Neutrophil (primary cell): Measurements from ENCODE around the gene RNF13.
"Not testable (repeated sequence)": the region's sequence is repeated elsewhere in the genome, so short reads cannot be mapped to it uniquely, and the experiment has no call there.

Source experiments
- H3K27ac ChIP-seq: fragments of 200-600 bp; sonication (generic); 2 replicates; pipeline ENCODE4 v1.5.1; 2016; ENCODE audit warnings: mild to moderate bottlenecking, moderate library complexity
- H3K27me3 ChIP-seq: fragments of 200-600 bp; sonication (generic); 2 replicates; pipeline ENCODE4 v1.6.0; 2016; ENCODE audit warnings: mild to moderate bottlenecking
- H3K36me3 ChIP-seq: fragments of 200-600 bp; sonication (generic); 2 replicates; pipeline ENCODE4 v1.5.1; 2017
- H3K4me1 ChIP-seq, 2 experiments: fragments of 200-600 bp in 1 of 2; sonication (generic) in 1 of 2; 1 replicate in 1 of 2; 2 replicates in 1 of 2; pipeline versions ENCODE4 v1.5.1 to v1.6.1; 2013 to 2016; ENCODE audit warnings: low read depth in 1 of 2, low read length in 1 of 2, mild to moderate bottlenecking in 1 of 2, moderate library complexity in 1 of 2; ENCODE audit not compliant: control insufficient read depth in 1 of 2, insufficient read depth in 1 of 2
- H3K4me3 ChIP-seq, 2 experiments: fragments of 200-600 bp in 1 of 2; sonication (generic) in 1 of 2; 1 replicate in 1 of 2; 2 replicates in 1 of 2; pipeline ENCODE4 v1.5.1; 2013 to 2016; ENCODE audit warnings: low read depth in 1 of 2, low read length in 1 of 2, mild to moderate bottlenecking in 1 of 2, moderate library complexity in 1 of 2
- H3K9me3 ChIP-seq: fragments of 200-600 bp; sonication (generic); 2 replicates; pipeline ENCODE4 v1.5.1; 2016
- CTCF ChIP-seq: fragments of 200-600 bp; sonication (generic); IDR thresholded peaks from 2 replicates; pipeline ENCODE4 v1.5.1; 2016; ENCODE audit warnings: antibody characterized with exemption

Gene RNF13

GRCh38 chr3:149941946-149942345, 128.9 kb downstream of the RNF13 start:
- no peak overlapping the region for H3K27ac ChIP-seq
- no peaks in the 10 kb centered on the region for H3K9me3 ChIP-seq
- peaks cover 13% of the 10 kb centered on the region for H3K36me3 ChIP-seq
- H3K27me3 ChIP-seq = no peaks in the 10 kb centered on the region
- H3K4me1 ChIP-seq = no peaks in the 10 kb centered on the region
- TF ChIP-seq CTCF = no peak
- no peak overlapping the region for H3K4me3 ChIP-seq

- Histone ChIP-seq H3K27ac (no peak overlapping the region), H3K36me3 (peaks cover 13% of the 10 kb centered on the region), H3K4me1 (no peaks in the 10 kb centered on the region), H3K27me3 (no peaks in the 10 kb centered on the region), H3K4me3 (no peak overlapping the region), H3K9me3 (no peaks in the 10 kb centered on the region)
- TF ChIP-seq CTCF = no peak
These were observed 129.4 kb downstream of the RNF13 start for GRCh38 chr3:149942409-149942808.

- not testable (repeated sequence) for H3K9me3 ChIP-seq, H3K27me3 ChIP-seq, H3K4me1 ChIP-seq, H3K27ac ChIP-seq, H3K4me3 ChIP-seq
- H3K36me3 ChIP-seq = peaks cover 18% of the 10 kb centered on the region
These were observed 131.0 kb downstream of the RNF13 start for GRCh38 chr3:149943966-149944365.

GRCh38 chr3:149947231-149947630, 134.2 kb downstream of the RNF13 start:
- H3K36me3 ChIP-seq = peaks cover 23% of the 10 kb centered on the region
- no peak overlapping the region for H3K27ac ChIP-seq
- no peak overlapping the region for H3K4me3 ChIP-seq
- no peak for TF ChIP-seq CTCF
- H3K4me1 ChIP-seq = no peaks in the 10 kb centered on the region
- no peaks in the 10 kb centered on the region for H3K27me3 ChIP-seq
- H3K9me3 ChIP-seq = no peaks in the 10 kb centered on the region

- Histone ChIP-seq H3K9me3 (no peaks in the 10 kb centered on the region), H3K36me3 (peaks cover 23% of the 10 kb centered on the region), H3K27me3 (no peaks in the 10 kb centered on the region), H3K4me1 (no peaks in the 10 kb centered on the region), H3K4me3 (no peak overlapping the region), H3K27ac (no peak overlapping the region)
- TF ChIP-seq CTCF = no peak
These were observed 136.2 kb downstream of the RNF13 start for GRCh38 chr3:149949181-149949580.

GRCh38 chr3:149954812-149955211, 141.8 kb downstream of the RNF13 start:
- no peaks in the 10 kb centered on the region for H3K9me3 ChIP-seq
- H3K4me1 ChIP-seq = no peaks in the 10 kb centered on the region
- no peak overlapping the region for H3K27ac ChIP-seq
- H3K36me3 ChIP-seq = peaks cover 24% of the 10 kb centered on the region
- no peaks in the 10 kb centered on the region for H3K27me3 ChIP-seq
- no peak overlapping the region for H3K4me3 ChIP-seq
- TF ChIP-seq CTCF = no peak
